Neural progenitor cell (in vitro differentiated cells): ENCODE data around the gene KLHL42. TPM values are rescaled to one million over a fixed set of nuclear protein-coding genes. Genes with fewer than 3 reads are reported as not detected.

ENCODE experiments used
- DNase-seq: peaks from one replicate; pipeline ENCODE4 v3.0.0-alpha.2; 2016; ENCODE audit warnings: low spot score
- H2AFZ ChIP-seq: fragments of 200-600 bp; sonication (generic); replicated peaks from 2 replicates; pipeline ENCODE4 v1.6.1; 2016; ENCODE audit warnings: antibody characterized with exemption
- H3F3A ChIP-seq: fragments of 200-600 bp; sonication (generic); 2 replicates; pipeline ENCODE4 v1.6.1; 2016; ENCODE audit warnings: antibody characterized with exemption, low read depth
- H3K27ac ChIP-seq: fragments of 200-600 bp; sonication (generic); 2 replicates; pipeline ENCODE4 v1.5.1; 2016; ENCODE audit warnings: mild to moderate bottlenecking
- H3K27me3 ChIP-seq: fragments of 200-600 bp; sonication (generic); 2 replicates; pipeline ENCODE4 v1.6.1; 2016; ENCODE audit warnings: mild to moderate bottlenecking, moderate library complexity
- H3K36me3 ChIP-seq: fragments of 200-600 bp; sonication (generic); 2 replicates; pipeline ENCODE4 v1.5.1; 2016
- H3K4me1 ChIP-seq: fragments of 200-600 bp; sonication (generic); 2 replicates; pipeline ENCODE4 v1.6.1; 2016; ENCODE audit warnings: mixed run types
- H3K4me2 ChIP-seq: fragments of 200-600 bp; sonication (generic); 2 replicates; pipeline ENCODE4 v1.6.1; 2016
- H3K4me3 ChIP-seq: fragments of 200-600 bp; sonication (generic); 2 replicates; pipeline ENCODE4 v1.5.1; 2016
- H3K79me2 ChIP-seq: fragments of 200-600 bp; sonication (generic); 2 replicates; pipeline ENCODE4 v1.6.1; 2016; ENCODE audit warnings: low read depth
- H3K9ac ChIP-seq: fragments of 200-600 bp; sonication (generic); 2 replicates; pipeline ENCODE4 v1.6.1; 2016
- H3K9me3 ChIP-seq: fragments of 200-600 bp; sonication (generic); 2 replicates; pipeline ENCODE4 v1.5.1; 2016; ENCODE audit warnings: low read depth
- H4K20me1 ChIP-seq: fragments of 200-600 bp; sonication (generic); 2 replicates; pipeline ENCODE4 v1.6.1; 2016; ENCODE audit warnings: low read depth
- H3K27ac Mint-ChIP-seq: 3 replicates; pipeline ENCODE4 v1.8.0; 2021; ENCODE audit warnings: mixed read lengths
- H3K27me3 Mint-ChIP-seq: 2 replicates; pipeline ENCODE4 v1.8.0; 2022; ENCODE audit warnings: low read depth, mild to moderate bottlenecking, inconsistent platforms, moderate library complexity, mixed read lengths; ENCODE audit not compliant: insufficient read depth
- H3K36me3 Mint-ChIP-seq: 3 replicates; pipeline ENCODE4 v1.8.0; 2021; ENCODE audit warnings: mixed read lengths
- H3K4me1 Mint-ChIP-seq: 3 replicates; pipeline ENCODE4 v1.8.0; 2021; ENCODE audit warnings: mixed read lengths
- H3K4me3 Mint-ChIP-seq: 3 replicates; pipeline ENCODE4 v1.8.0; 2021; ENCODE audit warnings: mild to moderate bottlenecking, moderate library complexity, mixed read lengths
- H3K9me3 Mint-ChIP-seq: 3 replicates; pipeline ENCODE4 v1.8.0; 2020; ENCODE audit warnings: mixed read lengths
- CTCF ChIP-seq: fragments of 200-600 bp; sonication (generic); IDR thresholded peaks from 2 replicates; pipeline ENCODE4 v1.5.1; 2017; ENCODE audit warnings: antibody characterized with exemption, mild to moderate bottlenecking
- EZH2 ChIP-seq: fragments of 200-600 bp; sonication (generic); IDR thresholded peaks from 2 replicates; pipeline ENCODE4 v1.6.1; 2017; ENCODE audit warnings: antibody characterized with exemption, mild to moderate bottlenecking, moderate library complexity
- EZH2phosphoT487 ChIP-seq: fragments of 200-600 bp; sonication (generic); IDR thresholded peaks from 2 replicates; pipeline ENCODE4 v1.6.1; 2017; ENCODE audit warnings: antibody characterized with exemption
- total RNA-seq: library from RNA; depleted of rRNA; stranded (reverse); fragments of >200 nt; gene quantifications from 2 replicates; pipeline ENCODE4 v1.2.3, GENCODE V29; 2015; ENCODE audit warnings: low replicate concordance

The KLHL42 gene
- total RNA-seq, 1 donor from 2014 or later, result 21.6 TPM

GRCh38 chr12:27820564-27820963 is 40.5 kb downstream of the KLHL42 start:
- Histone ChIP-seq H2AFZ (no peak overlapping the region), H3K27me3 (no peaks in the 10 kb centered on the region), H3K36me3 (no peaks in the 10 kb centered on the region), H3K9ac (no peak overlapping the region), H3K4me3 (no peak overlapping the region), H3K4me1 (no peaks in the 10 kb centered on the region), H3K4me2 (no peak overlapping the region), H3F3A (no peaks in the 10 kb centered on the region), H3K9me3 (no peaks in the 10 kb centered on the region), H4K20me1 (no peaks in the 10 kb centered on the region), H3K79me2 (no peaks in the 10 kb centered on the region), H3K27ac (no peak overlapping the region)
- no peaks in the 10 kb centered on the region for H3K9me3 Mint-ChIP-seq
- no peaks in the 10 kb centered on the region for H3K36me3 Mint-ChIP-seq
- DNase-seq, result no peak
- H3K27ac Mint-ChIP-seq, result no peak overlapping the region
- H3K4me3 Mint-ChIP-seq, result no peak overlapping the region
- no peaks in the 10 kb centered on the region for H3K4me1 Mint-ChIP-seq
- H3K27me3 Mint-ChIP-seq, result peaks cover 3% of the 10 kb centered on the region
- TF ChIP-seq EZH2 (no peak), CTCF (no peak), EZH2phosphoT487 (no peak)

- Histone ChIP-seq H3K36me3 (no peaks in the 10 kb centered on the region), H3K9ac (no peak overlapping the region), H3K4me1 (no peaks in the 10 kb centered on the region), H2AFZ (peak overlapping the region; percentile 77), H3K4me2 (no peak overlapping the region), H3K27ac (no peak overlapping the region), H3K27me3 (no peaks in the 10 kb centered on the region), H3F3A (no peaks in the 10 kb centered on the region), H3K4me3 (no peak overlapping the region), H4K20me1 (no peaks in the 10 kb centered on the region), H3K9me3 (no peaks in the 10 kb centered on the region), H3K79me2 (no peaks in the 10 kb centered on the region)
- DNase-seq, result peak; percentile 83
- no peak overlapping the region for H3K27ac Mint-ChIP-seq
- H3K4me3 Mint-ChIP-seq, result no peak overlapping the region
- no peaks in the 10 kb centered on the region for H3K4me1 Mint-ChIP-seq
- H3K9me3 Mint-ChIP-seq, result no peaks in the 10 kb centered on the region
- peaks cover 3% of the 10 kb centered on the region for H3K27me3 Mint-ChIP-seq
- H3K36me3 Mint-ChIP-seq, result no peaks in the 10 kb centered on the region
- TF ChIP-seq EZH2 (no peak), CTCF (peak; percentile 73), EZH2phosphoT487 (no peak)
These were observed 41.4 kb downstream of the KLHL42 start for GRCh38 chr12:27821259-27821973.

DNA sequence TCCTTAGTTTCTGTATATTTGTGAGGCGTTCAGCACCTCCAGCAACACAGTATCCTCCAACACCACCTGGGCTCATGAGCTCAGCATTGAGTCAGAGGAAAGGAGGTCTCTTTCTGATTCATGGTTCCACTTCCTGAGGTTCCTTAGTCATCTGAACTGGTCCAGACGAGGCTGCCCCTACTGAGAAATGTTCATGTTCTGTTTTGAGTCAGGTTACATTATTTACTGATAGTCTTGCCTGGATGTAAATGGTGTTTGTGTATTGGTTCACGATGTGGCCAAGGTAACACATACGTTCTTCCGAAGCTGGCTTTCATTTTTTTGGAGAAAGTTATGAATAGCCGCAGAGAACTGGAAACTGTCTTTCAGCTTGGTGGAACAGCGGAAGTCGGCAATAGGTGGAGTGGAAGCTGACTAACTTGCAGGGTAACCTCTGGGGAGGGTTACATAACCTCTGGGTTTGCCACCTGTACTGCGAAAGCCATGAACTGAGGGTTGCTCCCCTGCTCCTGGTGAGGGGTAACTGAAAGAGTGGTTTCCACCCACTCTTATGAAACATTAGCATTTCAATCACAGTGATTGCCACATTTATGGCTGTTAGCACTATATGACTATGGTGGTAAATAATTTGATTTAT is 42.2 kb downstream of the KLHL42 start:
- no peak overlapping the region for H3K4me2 ChIP-seq
- Mint-ChIP-seq H3K27ac (no peak overlapping the region), H3K4me3 (no peak overlapping the region), H3K36me3 (no peaks in the 10 kb centered on the region), H3K4me1 (no peaks in the 10 kb centered on the region), H3K9me3 (no peaks in the 10 kb centered on the region), H3K27me3 (peaks cover 3% of the 10 kb centered on the region)
- H3K27ac ChIP-seq, result no peak overlapping the region
- no peak for DNase-seq
- no peaks in the 10 kb centered on the region for H4K20me1 ChIP-seq
- H3K9me3 ChIP-seq, result no peaks in the 10 kb centered on the region
- H3K4me3 ChIP-seq, result no peak overlapping the region
- H3K4me1 ChIP-seq, result no peaks in the 10 kb centered on the region
- H3F3A ChIP-seq, result no peaks in the 10 kb centered on the region
- no peaks in the 10 kb centered on the region for H3K79me2 ChIP-seq
- no peaks in the 10 kb centered on the region for H3K27me3 ChIP-seq
- TF ChIP-seq EZH2 (no peak), EZH2phosphoT487 (no peak), CTCF (no peak)
- no peak overlapping the region for H3K9ac ChIP-seq
- H3K36me3 ChIP-seq, result no peaks in the 10 kb centered on the region
- no peak overlapping the region for H2AFZ ChIP-seq
